LoVo (cell line): ENCODE data around the gene DGKI.

ENCODE experiments used
- DNase-seq: peaks from one replicate; pipeline ENCODE4 v3.0.0-alpha.2; 2016; ENCODE audit warnings: low spot score

The DGKI gene

DNA sequence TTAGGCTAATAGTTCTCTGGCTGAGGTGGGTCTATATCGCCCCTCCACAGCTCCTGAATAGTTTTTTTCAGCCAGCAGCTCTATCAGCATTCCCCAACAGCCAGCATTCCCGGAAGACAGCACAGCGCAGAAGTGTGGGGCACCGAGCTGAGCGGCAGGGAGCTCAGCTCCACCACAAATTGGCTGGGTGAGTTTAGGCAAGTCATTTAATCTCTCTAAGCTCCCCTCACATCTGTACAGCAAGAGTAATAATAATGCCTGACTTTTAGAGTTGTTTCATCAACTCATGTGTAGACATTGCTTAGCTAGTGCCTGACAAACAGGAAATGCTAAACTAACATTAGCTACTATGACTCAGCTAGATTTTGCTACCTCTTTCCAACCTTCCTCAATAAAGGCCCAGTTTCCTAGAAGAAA, 255.3 kb downstream of the DGKI start:
- DNase-seq = no peak

DNA sequence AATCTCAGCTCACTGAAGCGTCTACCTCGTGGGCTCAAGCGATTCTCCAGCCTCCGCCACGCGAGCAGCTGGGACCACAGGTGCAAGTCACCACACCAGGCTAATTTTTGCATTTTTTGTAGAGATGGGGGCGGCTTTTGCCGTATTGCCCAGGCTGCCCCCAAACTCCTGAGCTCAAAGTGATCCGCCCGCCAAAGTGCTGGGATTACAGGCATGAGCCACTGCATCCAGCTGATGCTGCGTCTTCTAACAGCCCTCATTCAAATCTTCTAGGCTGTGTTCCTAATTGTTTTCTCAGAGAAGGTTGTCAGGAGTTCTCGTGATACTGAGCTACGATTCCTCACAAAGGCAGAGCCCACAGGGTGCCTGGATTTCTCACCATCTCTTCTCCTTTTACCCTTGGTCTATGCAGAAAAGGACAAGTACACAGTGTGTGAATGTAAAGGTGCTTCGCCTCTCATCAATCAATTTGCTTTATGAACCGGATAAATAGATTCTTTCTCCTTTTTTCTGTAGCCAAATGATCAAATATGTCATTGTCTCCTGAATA, 255.9 kb downstream of the DGKI start:
- no peak for DNase-seq

DNA sequence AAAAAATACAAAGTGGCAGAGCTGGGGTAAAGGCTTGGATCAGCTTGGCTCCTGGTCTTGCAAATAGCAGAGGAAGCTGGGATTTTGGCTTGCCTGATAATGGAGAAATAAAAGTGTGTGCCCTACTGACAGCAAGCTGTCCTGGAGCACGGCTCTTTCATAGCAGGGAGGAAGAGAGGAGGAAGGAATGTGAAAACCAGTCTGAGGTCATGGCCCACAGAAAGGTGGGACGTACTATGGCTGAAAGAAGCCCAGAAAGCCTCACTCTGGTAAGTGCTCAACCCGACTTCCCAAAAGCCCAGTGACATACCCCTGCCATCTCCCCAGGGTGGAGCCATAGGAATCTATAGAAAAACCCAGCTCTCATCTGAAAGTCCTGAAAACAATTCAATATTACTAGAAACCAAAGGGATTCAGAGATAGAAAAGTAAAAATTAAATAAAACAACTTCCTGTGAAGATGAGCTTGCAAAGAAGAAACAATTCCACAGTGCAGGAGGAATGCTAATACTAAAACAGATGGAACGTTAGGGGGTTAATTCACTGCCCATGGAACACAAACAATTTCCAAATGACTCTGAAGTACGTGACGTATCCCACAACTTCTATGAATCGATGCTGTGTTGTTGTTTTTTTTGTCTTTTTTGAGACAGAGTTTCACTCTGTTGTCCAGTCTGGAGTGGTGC, 256.6 kb downstream of the DGKI start:
- no peak for DNase-seq

DNA sequence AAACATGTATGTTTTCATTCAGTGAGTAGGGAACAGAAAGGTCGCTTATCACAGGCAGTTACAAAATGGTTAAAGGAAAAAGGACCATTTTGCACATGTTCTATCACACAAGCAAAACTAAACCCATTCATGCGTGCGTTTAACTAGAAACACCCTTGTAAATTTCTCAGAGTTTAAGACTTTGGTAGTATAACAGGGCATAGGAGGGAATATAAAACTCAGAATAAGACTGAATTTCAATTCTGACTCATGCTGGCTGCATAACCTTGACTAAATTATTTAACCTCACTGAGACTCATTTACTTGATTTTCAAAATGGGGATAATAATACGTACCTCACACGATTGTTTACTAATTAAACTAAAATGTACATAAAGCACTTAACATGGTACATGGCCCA, 259.4 kb downstream of the DGKI start:
- DNase-seq = no peak

DNA sequence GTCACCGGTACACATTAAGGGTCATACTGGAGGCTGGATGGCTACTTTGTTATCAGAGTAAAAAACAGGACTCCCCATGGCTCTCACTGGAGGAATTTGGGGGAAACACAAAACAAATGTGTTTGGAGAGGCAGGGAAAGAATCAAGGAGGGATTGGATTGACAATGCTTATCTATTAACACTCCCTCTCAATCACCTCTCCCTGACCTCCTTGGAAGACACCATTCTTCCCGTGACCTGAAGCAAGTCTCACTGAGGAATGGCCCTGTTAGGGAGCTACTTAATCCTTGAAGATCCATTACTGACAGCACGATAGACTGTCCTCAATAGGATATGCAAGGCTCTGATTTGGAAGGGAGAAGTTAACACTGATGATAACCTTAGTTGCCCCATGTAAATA, 261.2 kb downstream of the DGKI start:
- DNase-seq = no peak

DNA sequence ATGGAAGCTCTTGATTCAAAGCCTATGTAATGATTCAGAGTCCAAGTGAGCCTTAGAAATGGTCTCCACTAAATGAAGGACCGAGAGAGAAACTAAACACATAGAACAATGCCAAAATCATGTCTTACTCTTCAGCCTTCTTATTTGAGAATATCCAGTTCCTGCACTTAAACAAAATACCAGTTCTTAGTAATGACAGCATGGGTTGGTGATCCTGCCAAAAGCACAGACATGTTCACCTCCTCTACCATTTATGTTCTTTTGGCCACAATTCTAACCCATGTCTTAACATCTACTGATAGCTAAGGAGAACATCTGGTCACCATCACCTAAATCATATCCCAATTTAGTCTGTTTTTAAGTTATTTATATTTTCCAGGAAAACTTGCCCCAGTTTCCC, 263.6 kb downstream of the DGKI start:
- DNase-seq = no peak

DNA sequence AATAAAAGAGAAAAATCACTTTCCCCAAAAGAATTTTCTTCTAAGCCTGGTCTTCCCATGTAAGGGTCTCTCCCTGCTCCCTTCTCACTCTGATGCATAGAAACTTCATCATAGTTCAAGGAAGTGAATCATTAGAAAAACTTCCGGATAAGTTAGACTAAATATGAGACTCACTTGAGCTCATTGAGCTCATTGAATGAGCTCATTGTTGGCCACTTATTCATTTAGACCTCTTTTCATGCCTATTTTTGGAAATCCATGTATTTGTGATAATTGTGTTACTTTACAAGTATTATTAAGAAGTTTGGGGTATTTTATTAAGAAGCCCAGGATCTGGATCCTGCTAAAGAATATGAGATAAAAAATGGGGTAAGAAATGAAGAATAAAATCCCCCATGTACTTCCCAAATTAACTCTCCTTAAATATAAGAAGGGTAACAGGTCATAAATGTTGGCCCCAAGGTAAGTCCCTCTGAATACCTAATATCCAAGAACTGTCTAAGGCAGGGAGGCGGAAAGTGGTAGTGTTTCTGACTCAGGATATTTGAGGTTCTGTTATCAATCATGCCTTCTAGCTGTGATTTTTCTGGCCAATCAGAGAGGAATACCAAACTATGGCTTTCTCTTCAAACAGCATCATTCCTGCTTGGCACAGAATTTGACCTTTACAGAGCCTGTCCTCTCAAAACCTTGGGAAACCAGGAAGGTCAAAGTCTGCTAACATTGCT, 266.7 kb downstream of the DGKI start:
- DNase-seq = no peak

DNA sequence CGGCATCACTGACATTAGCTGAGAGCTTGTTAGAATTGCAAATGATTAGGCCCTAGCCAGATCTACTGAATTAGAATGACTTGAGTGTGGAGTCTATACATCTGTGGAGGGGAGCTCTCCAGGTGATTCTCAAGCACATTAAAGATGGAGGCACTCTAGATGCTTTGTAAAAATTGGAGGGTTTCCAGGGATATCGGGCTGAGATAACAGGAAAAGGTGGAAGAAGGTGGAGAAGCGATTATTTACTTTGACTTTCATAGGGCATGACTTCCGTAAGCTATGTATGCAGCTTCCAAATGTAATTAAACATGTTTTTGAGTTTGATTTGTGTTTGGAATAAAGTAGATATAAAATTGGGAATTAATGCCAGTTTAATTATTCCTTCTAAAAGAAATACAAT, 268.2 kb downstream of the DGKI start:
- DNase-seq = no peak

DNA sequence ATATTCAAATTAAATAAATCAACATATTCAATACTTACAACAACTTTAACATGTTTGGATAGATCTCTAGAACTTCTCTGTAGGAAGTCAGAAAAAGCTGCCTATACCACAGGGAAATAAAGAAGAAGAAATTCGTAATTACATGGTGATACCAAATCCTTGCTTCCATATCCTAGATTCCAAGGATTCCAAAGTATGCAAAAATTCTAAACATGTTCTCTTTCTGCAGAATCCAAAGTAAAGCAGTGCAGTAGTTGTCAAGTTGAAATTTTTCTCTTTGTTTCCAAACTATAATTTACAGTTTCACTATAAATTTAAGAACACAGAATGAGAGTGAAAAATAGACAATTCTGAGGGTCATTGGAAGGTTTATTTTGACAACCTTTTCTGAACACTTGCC, 269.6 kb downstream of the DGKI start:
- DNase-seq = no peak

DNA sequence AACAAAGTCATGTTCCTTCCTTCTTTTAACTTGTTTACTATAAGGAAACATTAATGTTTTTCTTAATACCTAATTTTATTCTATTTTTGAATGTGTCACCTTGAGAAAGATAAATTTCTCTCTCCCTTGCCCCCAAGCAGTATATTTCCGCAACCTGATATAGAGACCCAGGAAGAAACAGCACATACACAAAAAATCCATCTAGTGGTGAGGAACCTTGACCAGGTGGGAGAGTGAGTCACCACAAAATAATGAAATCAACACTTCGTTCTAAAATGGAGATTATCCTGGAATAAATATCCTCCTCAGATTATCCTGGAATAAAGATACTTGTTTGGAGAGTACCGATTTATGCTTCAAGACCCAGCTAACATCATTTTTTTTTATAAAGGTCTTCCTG, 270.3 kb downstream of the DGKI start:
- DNase-seq = no peak

DNA sequence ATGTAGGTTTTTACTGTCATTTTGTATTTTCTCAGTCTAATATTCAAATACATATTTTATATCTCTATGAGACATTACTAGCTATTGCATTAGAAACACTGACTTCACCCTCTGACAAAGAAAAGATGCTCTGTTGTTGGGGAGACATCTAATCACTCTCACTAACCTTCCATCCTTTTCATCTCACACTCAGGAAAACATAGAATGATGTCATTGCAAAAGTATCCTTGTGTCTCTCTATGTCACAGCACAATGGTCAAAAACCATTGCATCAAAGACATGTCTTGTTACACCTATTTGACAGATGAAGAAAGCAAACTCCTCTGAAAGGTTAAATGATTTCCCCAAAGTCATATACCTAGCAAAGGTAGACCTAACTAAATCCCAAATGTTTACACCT, 272.0 kb downstream of the DGKI start:
- DNase-seq = no peak

DNA sequence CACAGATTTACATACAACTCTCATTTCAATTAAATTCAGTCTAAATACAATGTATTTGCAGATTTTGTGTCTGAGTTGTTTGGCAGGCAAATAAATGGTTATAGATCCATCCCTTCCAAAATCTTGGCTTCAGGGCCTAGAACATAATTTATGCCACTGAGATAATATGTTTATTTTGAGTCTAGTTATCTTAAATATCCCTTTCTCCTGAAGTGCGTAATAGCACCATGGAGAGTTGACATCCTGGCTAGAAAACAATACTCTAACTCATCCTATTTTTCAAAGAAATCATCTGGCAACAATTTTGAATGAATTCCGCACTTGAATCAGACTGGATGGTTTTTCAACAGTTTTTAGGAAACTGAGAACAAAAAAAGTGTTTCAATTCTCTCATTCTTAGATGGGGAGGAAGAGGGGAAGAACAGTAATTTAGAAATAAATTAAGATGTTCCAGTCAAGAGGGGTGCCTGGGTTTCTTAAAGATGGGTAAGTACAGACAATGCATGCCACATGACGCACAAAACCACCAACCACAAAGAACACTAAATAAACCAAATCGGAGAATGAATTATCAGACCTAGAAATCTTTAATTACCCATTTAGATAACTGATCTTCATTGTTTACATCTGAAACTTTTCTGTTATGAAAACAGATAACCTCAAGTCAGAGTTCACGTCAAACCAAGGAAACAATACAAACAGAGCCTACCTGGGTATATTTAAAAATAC, 274.6 kb downstream of the DGKI start:
- no peak for DNase-seq

DNA sequence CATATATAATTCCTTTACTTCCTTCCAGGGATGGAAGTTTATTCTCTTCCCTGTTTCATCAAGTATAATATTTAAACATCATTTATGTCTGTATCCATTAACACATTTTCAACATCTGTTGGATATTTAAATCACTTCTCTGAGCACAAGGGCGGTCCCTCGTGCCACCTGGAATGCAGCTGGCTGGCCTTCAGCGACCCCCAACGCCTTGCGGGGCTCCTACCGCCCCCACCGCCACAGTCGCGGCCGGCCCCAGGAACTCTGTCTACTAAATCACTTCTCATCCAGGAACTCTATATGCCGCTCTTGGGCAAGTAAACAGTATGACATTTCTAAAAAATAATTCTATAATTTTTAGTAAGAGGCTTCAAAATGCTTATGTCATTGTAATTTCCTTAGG, 282.1 kb downstream of the DGKI start:
- DNase-seq = no peak

DNA sequence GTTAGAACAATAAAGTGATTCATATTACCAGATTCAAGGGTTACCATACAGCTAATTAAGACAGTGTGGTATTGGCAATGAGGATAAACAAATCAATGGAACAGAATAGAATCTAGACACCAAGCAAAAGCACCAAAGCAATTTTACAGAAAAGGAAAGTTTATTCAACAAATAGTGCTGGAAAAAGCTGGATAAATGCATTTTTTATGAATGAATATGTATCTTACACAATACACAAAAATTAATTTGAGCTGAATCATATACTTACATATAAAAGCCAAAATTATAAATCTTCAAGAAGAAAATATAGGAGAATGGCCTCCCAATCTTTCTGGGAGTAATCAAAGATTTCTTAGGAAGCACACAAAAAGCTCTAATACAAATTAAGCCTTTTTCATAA, 282.8 kb downstream of the DGKI start:
- no peak for DNase-seq

DNA sequence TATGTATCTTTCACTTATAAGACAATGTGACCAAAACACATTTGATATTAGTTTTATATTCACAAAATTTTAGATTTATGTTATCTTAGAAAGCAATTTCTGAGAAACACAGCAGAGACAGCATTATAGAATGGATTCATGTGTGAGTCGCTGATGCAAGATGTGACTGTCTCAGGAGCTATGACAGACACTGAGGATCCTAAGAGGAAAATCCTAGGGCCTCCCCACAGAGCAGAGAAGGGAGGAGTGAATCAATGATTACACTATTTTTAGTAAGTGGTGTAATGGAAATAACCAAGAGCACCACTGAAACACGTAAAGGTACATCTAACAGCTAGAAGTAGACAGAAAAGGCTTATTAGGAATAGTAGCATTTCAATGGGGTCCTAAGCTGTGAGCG, 299.3 kb downstream of the DGKI start:
- no peak for DNase-seq

DNA sequence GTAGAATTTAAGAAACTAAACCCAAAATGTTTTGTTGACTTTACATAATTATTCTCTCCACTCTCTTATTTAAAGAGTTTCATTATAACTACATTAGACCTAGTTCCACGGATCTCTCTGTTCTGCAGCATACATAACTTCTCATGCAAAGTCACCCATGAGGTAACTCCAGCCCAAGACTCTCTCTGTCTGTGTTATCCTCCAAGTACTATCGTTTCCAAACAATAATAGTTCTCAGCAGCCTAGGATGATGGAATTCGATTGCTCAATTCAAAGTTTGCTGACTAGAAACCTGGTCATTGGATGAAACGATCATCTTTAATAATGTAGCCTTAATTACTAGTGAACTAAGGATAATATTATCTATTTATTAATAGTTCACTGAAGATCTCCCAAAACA, 300.1 kb downstream of the DGKI start:
- DNase-seq = no peak

DNA sequence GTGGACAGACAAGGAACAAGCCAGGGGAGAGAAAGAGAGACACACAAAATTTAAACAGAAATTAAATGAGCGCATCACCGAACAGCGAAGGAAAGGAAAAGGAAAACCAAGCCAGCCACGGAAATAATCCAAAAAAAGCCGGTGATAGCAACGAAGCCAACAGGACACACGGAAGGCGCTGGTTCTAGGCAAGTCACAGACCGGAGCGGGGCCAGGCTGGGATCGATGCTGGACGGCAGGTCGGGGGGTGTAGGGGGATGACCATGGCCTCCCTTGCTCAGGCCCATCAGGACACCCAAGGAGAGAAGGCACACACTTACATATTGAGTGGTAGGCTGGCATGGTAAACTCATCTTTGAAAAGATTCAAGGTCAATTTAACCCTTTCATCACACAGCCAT, 300.8 kb downstream of the DGKI start:
- no peak for DNase-seq

DNA sequence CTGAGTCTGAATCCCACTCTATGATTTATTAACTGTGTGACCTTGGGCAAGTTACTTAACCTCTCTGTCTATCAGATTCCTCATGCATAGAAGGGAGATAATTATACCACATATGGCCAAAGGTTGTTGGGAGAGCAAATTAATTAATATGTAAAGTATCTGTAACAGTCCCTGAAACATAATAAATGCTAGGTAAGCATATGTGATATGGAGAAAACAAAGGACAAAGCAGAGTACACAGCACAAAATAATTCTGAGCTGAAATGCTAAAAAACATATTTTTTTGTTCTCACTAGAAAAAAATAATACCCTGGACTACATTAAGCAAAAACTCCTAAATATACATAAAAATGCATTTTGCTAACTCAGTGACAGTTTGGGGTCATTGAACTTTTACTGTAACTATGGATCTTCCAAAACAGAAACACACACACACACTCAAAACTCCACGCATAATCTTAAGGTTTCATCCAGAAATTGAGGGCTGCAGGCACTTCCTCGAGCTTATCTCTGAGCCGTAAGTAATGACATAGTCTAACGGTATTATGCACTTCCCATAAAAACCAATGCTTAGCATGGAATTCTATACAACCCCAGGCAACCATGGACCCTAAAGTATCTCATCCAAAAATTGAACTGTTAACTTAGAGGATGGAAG, 301.6 kb downstream of the DGKI start:
- DNase-seq = no peak

DNA sequence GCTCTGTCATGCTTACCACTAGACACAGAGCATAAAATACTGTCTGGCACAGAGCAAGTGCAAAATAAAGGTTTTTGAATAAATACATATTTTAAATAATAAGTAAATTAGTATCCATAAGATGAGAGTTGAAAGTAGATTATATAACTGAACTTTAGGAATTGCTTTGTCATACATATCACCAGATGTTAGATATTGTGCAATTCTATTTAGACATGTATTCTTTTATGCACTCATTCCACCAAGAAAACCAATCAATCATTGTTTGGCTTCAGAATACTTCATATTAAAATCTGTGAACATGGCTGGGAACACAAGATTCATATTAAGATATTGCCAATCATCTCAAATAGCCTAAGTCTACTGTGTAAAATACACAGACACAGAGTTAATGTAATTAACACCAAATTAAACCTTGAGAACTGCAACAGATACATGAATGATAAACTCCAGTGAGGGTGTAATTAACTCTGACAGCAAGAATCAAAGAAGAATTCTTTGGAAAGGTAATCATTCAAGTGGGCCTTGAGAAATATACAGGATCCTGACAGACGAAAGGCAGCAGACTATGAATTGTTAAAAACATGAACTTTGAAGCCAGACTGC, 302.2 kb downstream of the DGKI start:
- no peak for DNase-seq

DNA sequence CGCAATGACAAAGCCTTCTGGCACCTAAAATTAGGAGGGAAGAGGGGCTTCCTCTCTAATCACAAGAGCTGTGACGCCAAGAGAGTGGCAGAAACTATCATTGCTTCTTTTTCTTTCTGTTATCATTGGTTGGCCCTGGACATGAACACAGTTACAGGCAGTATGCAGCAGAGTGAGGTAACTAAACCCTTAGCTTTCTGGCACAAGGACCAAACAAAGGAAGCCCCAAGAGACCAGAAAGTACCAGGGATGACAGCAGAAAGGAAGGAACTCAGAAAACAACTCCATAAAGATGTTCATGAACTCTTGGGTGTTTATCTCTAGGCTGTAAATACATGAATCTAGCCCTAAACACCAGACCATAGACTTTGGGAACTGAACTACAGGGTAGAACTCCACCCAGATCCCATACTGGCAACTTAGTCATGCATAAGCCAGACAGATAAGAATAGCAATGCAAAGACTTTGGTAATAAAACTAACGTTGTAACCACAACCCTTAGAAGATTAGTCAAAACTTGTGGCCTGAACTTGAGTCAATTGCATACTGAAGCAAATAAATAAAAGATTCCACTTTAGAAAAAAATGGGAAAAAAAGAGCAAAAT, 307.6 kb downstream of the DGKI start:
- DNase-seq = peak; percentile 26

DNA sequence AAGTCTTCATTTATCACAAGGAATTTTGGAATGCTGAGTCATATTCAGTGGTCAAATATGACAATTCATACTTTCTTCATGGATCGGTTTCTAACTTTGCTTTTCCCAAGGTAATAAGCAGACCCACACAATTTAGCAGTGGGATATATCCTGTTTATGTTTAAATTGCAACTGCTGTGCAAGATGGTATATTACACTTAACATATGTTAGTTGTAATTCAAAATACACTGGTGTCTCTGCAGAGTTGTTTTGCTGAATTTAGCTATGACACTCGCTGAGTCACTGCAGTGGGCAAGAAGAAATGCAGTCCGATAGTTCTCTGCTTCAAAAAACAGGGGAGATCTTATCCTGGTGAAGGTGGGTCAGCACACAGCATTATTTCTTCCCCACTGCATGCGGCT, 308.4 kb downstream of the DGKI start:
- DNase-seq = no peak

DNA sequence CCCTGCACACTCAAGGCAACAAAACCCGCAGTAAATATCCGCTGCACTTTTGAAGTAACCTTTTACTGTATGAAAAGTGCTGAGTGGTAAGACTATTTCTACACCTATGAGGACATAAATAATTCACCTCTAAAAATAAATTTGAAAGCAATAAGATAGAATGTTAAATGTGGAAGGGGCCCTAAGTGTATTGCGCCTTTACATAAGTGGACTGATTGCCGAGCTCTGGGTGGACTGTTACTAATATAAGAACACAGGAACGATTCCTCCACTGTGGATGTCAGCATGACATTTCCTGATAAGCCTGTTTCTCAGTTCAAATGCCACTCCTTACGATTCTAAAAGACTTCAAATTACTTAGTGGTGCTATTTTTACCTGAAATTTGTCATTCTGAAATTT, 311.2 kb downstream of the DGKI start:
- no peak for DNase-seq
